Mesendoderm (in vitro differentiated cells): ENCODE results near the gene CAP1.
A peak's percentile ranks its signal among the peaks of the same experiment; 100 is the strongest.
"Not testable (repeated sequence)": the region's sequence is repeated elsewhere in the genome, so short reads cannot be mapped to it uniquely, and the experiment has no call there.

Experiments
- DNase-seq: peaks from one replicate; pipeline ENCODE4 v3.0.0; 2013
- H2AK5ac ChIP-seq: 2 replicates; pipeline ENCODE4 v1.6.1; 2013; ENCODE audit warnings: low read length, inconsistent platforms
- H2BK120ac ChIP-seq: 2 replicates; pipeline ENCODE4 v1.6.1; 2013; ENCODE audit warnings: low read depth, mild to moderate bottlenecking, low read length, moderate library complexity, mixed read lengths
- H2BK15ac ChIP-seq: replicated peaks from 2 replicates; pipeline ENCODE4 v1.6.1; 2013; ENCODE audit warnings: low read depth, mild to moderate bottlenecking, moderate library complexity
- H2BK5ac ChIP-seq: 2 replicates; pipeline ENCODE4 v1.6.1; 2013; ENCODE audit warnings: low read length, inconsistent platforms
- H3K18ac ChIP-seq: 2 replicates; pipeline ENCODE4 v1.6.1; 2013; ENCODE audit warnings: mild to moderate bottlenecking, low read length, mixed read lengths
- H3K23ac ChIP-seq: one replicate; pipeline ENCODE4 v1.6.1; 2013; ENCODE audit warnings: low read length
- H3K27ac ChIP-seq: 2 replicates; pipeline ENCODE4 v1.5.1; 2013; ENCODE audit warnings: low read depth, mild to moderate bottlenecking, inconsistent platforms, low read length, moderate library complexity
- H3K27me3 ChIP-seq: 2 replicates; pipeline ENCODE4 v1.6.1; 2013; ENCODE audit warnings: low read length, control low read depth, mild to moderate bottlenecking, inconsistent platforms; ENCODE audit not compliant: insufficient read depth, poor library complexity
- H3K36me3 ChIP-seq: 2 replicates; pipeline ENCODE4 v1.6.1; 2013; ENCODE audit warnings: low read length, inconsistent platforms; ENCODE audit not compliant: control insufficient read depth, insufficient read depth
- H3K4ac ChIP-seq: one replicate; pipeline ENCODE4 v1.6.1; 2013; ENCODE audit warnings: low read depth, mild to moderate bottlenecking, low read length, moderate library complexity
- H3K4me1 ChIP-seq: 2 replicates; pipeline ENCODE4 v1.6.1; 2013; ENCODE audit warnings: low read depth, low read length, inconsistent platforms; ENCODE audit not compliant: control insufficient read depth
- H3K4me2 ChIP-seq: 2 replicates; pipeline ENCODE4 v1.6.1; 2013; ENCODE audit warnings: low read length
- H3K4me3 ChIP-seq: 2 replicates; pipeline ENCODE4 v1.5.1; 2013; ENCODE audit warnings: mild to moderate bottlenecking, low read length
- H3K56ac ChIP-seq: one replicate; pipeline ENCODE4 v1.6.1; 2013; ENCODE audit warnings: low read length
- H3K79me1 ChIP-seq: 2 replicates; pipeline ENCODE4 v1.6.1; 2013; ENCODE audit warnings: low read length, inconsistent platforms
- H3K79me2 ChIP-seq: 2 replicates; pipeline ENCODE4 v1.6.1; 2013; ENCODE audit warnings: mild to moderate bottlenecking, low read length; ENCODE audit not compliant: control insufficient read depth, insufficient read depth
- H3K9ac ChIP-seq: 2 replicates; pipeline ENCODE4 v1.6.1; 2013; ENCODE audit warnings: low read length, inconsistent platforms
- H4K5ac ChIP-seq: one replicate; pipeline ENCODE4 v1.6.1; 2013; ENCODE audit warnings: low read length
- H4K8ac ChIP-seq: one replicate; pipeline ENCODE4 v1.6.1; 2013; ENCODE audit warnings: low read depth, mild to moderate bottlenecking, control low read depth, low read length, moderate library complexity
- WGBS: extraction: QIAGEN DNeasy Blood & Tissue Kit; methylation state at CpG from one replicate; pipeline ENCODE4 v1.1.7; 2013; ENCODE audit warnings: low lambda C conversion rate, missing lambda C conversion rate; ENCODE audit not compliant: insufficient coverage; ENCODE audit errors: extremely low coverage; 5-methylcytosine and 5-hydroxymethylcytosine counted together

CAP1 gene

DNA sequence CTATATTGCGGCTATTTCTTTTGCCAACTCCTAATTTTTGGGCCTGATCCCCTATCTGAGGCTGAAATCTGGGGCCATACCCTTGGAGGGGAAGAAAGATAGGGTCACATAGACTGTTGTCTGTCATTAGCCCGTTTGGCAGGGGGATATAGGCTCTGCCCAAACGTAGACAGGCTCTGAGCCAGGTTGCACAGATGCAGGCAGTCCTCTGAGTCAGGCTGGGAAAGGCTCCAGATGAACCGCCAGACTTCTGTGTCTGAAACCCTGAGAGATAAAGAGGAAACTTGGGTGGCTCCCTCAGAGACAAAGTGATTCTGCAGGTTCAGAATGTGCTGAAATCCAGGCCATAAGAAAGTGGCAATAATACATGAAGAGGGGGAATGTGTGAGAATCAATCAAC lies 4.0 kb upstream of the CAP1 start:
- DNase-seq: no peak
- Histone ChIP-seq H3K4ac (no peak overlapping the region), H3K4me2 (no peak overlapping the region), H4K8ac (no peak overlapping the region), H4K5ac (no peak overlapping the region), H2BK15ac (no peak overlapping the region), H2BK5ac (no peak overlapping the region), H3K23ac (no peak overlapping the region), H3K27ac (no peak overlapping the region), H3K4me3 (no peak overlapping the region), H3K36me3 (no peaks in the 10 kb centered on the region), H2BK120ac (no peak overlapping the region), H3K79me2 (peaks cover 10% of the 10 kb centered on the region), H3K79me1 (no peaks in the 10 kb centered on the region), H3K9ac (no peak overlapping the region), H3K18ac (no peak overlapping the region), H3K4me1 (peaks cover 3% of the 10 kb centered on the region), H3K27me3 (no peaks in the 10 kb centered on the region), H3K56ac (no peak overlapping the region), H2AK5ac (no peak overlapping the region)
- no CpG with 5 or more reads among the region's 4 CpGs for WGBS

DNA sequence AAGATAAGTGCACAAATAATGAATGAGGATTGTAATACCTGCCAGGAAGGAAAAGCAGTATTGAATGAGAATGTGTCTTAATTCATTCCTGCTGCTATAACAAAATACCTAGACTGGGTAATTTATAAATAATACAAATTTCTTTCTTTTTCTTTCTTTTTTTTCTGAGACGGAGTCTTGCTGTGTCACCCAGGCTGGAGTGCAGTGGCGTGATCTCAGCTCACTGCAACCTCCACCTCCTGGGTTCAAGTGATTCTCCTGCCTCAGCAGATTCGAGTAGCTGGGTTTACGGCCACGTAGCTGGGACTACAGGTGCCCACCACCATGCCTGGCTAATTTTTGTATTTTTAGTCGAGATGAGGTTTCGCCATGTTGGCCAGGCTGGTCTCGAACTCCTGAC lies 3.3 kb upstream of the CAP1 start:
- H2BK5ac ChIP-seq, H3K4me2 ChIP-seq, H3K36me3 ChIP-seq, H3K18ac ChIP-seq, H3K9ac ChIP-seq, H4K8ac ChIP-seq, DNase-seq, H3K56ac ChIP-seq, H3K4me1 ChIP-seq, H3K27ac ChIP-seq, H2BK15ac ChIP-seq, H3K23ac ChIP-seq, H3K4me3 ChIP-seq, H4K5ac ChIP-seq, H2AK5ac ChIP-seq, H3K79me1 ChIP-seq, H2BK120ac ChIP-seq, H3K27me3 ChIP-seq, H3K4ac ChIP-seq: not testable (repeated sequence)
- peaks cover 17% of the 10 kb centered on the region for H3K79me2 ChIP-seq
- no CpG with 5 or more reads among the region's 8 CpGs for WGBS

DNA sequence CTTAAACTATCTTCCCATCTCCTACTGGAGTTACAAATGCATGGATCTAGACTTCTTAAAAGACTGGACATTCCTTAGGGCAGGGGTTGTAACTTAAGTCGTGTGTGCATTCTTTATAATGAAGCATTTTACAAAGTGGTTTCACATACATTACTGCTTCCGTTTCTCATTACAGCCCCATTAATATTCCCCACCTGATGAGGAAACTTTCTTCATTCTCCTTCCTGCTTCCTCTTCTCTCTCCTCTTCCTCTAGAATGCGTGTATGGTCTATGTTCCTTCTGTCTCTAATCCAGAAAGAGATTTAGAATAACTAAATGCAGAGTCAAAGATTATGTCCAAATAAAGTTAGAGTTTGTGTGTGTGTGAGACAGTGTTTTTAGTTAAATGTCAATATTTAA lies 1.8 kb upstream of the CAP1 start:
- no peak overlapping the region for H3K4me3 ChIP-seq
- no CpG with 5 or more reads among the region's 3 CpGs for WGBS
- peaks cover 4% of the 10 kb centered on the region for H3K4me1 ChIP-seq
- no peak overlapping the region for H2BK120ac ChIP-seq
- H3K9ac ChIP-seq: no peak overlapping the region
- H2BK15ac ChIP-seq: no peak overlapping the region
- H4K8ac ChIP-seq: no peak overlapping the region
- H3K23ac ChIP-seq: no peak overlapping the region
- H3K79me1 ChIP-seq: peaks cover 5% of the 10 kb centered on the region
- no peak overlapping the region for H3K27ac ChIP-seq
- no peaks in the 10 kb centered on the region for H3K27me3 ChIP-seq
- no peak overlapping the region for H3K18ac ChIP-seq
- no peaks in the 10 kb centered on the region for H3K36me3 ChIP-seq
- no peak overlapping the region for H3K56ac ChIP-seq
- DNase-seq: no peak
- H3K4ac ChIP-seq: no peak overlapping the region
- peaks cover 31% of the 10 kb centered on the region for H3K79me2 ChIP-seq
- H4K5ac ChIP-seq: no peak overlapping the region
- no peak overlapping the region for H2BK5ac ChIP-seq
- no peak overlapping the region for H2AK5ac ChIP-seq
- no peak overlapping the region for H3K4me2 ChIP-seq

DNA sequence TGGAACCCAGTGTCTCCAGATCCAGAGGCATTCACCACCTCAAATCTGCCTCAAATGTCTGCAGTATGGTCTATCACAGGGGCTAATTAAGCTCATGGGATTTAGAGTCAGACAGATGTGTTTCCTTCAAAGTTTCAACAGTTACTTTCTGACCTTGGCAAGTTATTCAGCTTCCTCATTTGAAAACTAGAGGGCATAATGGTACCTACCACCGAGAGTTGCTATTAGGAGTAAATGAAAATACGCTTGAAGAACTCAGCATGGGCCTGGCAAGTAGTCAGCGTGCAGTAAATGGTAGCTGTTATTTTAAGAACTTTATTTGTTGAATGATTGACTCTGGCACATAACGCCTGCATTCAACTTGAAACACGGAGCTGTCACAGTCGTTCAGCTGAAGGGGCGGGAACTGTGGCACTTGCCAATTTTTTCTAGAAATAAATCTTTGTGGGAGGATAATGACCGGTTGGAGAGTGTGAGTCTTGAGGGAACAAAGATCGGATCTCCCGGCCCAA lies 1.2 kb upstream of the CAP1 start:
- Histone ChIP-seq H3K27me3 (no peaks in the 10 kb centered on the region), H4K5ac (peak overlapping the region; percentile 97), H3K4me3 (peak overlapping the region; percentile 48), H3K36me3 (no peaks in the 10 kb centered on the region), H3K9ac (peak overlapping the region; percentile 86), H3K4me1 (peaks cover 4% of the 10 kb centered on the region), H2BK15ac (no peak overlapping the region), H2BK120ac (no peak overlapping the region), H2AK5ac (no peak overlapping the region), H3K4ac (peak overlapping the region; percentile 74), H2BK5ac (peak overlapping the region; percentile 81), H3K23ac (peak overlapping the region; percentile 75), H3K4me2 (peak overlapping the region; percentile 44), H3K27ac (peak overlapping the region; percentile 97), H4K8ac (no peak overlapping the region), H3K56ac (peak overlapping the region; percentile 98), H3K18ac (peak overlapping the region; percentile 43), H3K79me1 (peaks cover 5% of the 10 kb centered on the region), H3K79me2 (peaks cover 37% of the 10 kb centered on the region)
- peak; percentile 40 for DNase-seq
- no CpG with 5 or more reads among the region's 10 CpGs for WGBS

DNA sequence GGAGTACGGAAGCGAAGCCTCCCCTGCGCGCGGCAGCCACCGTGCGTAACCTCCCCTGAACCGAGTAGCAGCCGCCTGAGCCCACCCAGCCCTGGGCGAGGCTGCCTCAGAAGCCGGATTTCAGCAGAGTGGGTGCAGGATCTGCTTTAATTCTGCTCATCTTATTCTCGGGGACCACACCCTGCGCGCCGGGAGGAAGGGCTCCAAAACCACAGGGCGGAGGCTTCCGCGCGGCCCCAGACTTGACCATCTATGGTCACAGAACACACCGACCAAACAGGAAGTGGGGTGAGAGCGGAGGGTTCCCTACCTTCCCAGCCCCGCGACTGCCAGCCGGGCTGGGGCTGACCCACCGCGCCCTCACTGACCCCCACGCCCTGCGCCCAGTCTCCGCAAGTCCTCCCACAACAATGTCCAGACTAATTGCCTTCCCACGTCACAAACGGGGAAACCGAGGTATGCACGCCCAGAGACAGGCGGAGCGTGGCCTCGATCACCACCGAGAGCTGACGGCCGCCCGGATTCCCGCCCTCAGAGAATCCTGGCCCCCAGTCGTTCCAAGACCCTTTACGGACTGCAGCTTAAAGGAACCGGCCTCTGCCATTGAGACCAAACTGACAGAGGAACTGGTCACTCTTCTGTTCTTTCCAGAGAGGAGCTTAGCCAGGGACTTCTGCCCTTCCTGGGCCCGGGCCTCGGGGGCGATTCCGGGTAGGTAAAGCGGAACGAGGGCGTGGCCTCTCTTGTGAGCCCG lies 595 bp upstream of the CAP1 start:
- peaks cover 38% of the 10 kb centered on the region for H3K79me2 ChIP-seq
- H3K23ac ChIP-seq: peak overlapping the region; percentile 75
- no peaks in the 10 kb centered on the region for H3K36me3 ChIP-seq
- peak overlapping the region; percentile 86 for H3K9ac ChIP-seq
- peak overlapping the region; percentile 77 for H3K4ac ChIP-seq
- H4K5ac ChIP-seq: no peak overlapping the region
- peaks cover 5% of the 10 kb centered on the region for H3K79me1 ChIP-seq
- peak overlapping the region; percentile 97 for H3K27ac ChIP-seq
- H2BK5ac ChIP-seq: peak overlapping the region; percentile 81
- H4K8ac ChIP-seq: peak overlapping the region; percentile 43
- DNase-seq: peak; percentile 90
- H3K56ac ChIP-seq: peak overlapping the region; percentile 98
- peak overlapping the region; percentile 19 for H2BK120ac ChIP-seq
- H3K4me1 ChIP-seq: peaks cover 4% of the 10 kb centered on the region
- H3K18ac ChIP-seq: peak overlapping the region; percentile 43
- WGBS: no CpG with 5 or more reads among the region's 52 CpGs
- H2AK5ac ChIP-seq: no peak overlapping the region
- H3K4me3 ChIP-seq: peak overlapping the region; percentile 48
- no peaks in the 10 kb centered on the region for H3K27me3 ChIP-seq
- no peak overlapping the region for H2BK15ac ChIP-seq
- peak overlapping the region; percentile 44 for H3K4me2 ChIP-seq
